Heart left ventricle (tissue), 13 donors: ENCODE results near the gene TXNL4A.

ENCODE experiments used
- CTCF ChIP-seq, 12 donors: fragments of 200-600 bp; sonication (generic) in 4 of 12; IDR thresholded peaks; one replicate each; pipeline versions ENCODE4 v1.5.0 to v1.8.0; 2018 to 2022; ENCODE audit warnings: antibody characterized with exemption in 12 of 12, mild to moderate bottlenecking in 5 of 12
- POLR2A ChIP-seq, 2 donors: fragments of 450-650 bp; IDR thresholded peaks; one replicate each; pipeline ENCODE4 v1.6.1; 2017; ENCODE audit warnings: antibody characterized with exemption in 2 of 2, mild to moderate bottlenecking in 2 of 2, moderate library complexity in 2 of 2
- donor health status: ischemic (EF 13 %, LVEDD 7.1; RV severe dilation, severe dysfunction).
- donor health status: DM: no; HTN: yes; CAD: no.
- donor health status: DM: no; HTN: no; CAD: no.
- donor health status: ischemic (EF 25% LVEDD 6.9; RV normal size, moderate dysfunction).
- donor health status: ischemic (EF 25% LVEDD 5.7; RV mildly dilated, moderate dysfunction).
- donor health status: ischemic (EF 35%, LVEDD 5.7; RV mildly dilated, moderate dysfunction).
- donor health status: nonischemic (EF 11% LVEDD 7.7; RV severe dilation, severe dysfunction).
- donor health status: DM: yes; HTN: yes; CAD: no.
- donor health status: PGD.
- donor health status: ischemic (EF 29% LVEDD 5.4; RV normal size, mild dysfunction).
- donor health status: nonischemic (EF 23%, LVEDD 6.1; RV moderate dilation, normal function).

GRCh38 chr18:79955302-79956075 is 32.9 kb downstream of the TXNL4A start:
- TF ChIP-seq CTCF (IDR thresholded peaks at IDR 0.05), result no peak
- no peak for TF ChIP-seq POLR2A (IDR thresholded peaks at IDR 0.05)
